IPS-18c (cell line): ENCODE results near the gene CITED2.
"Not testable (repeated sequence)": the region's sequence is repeated elsewhere in the genome, so short reads cannot be mapped to it uniquely, and the experiment has no call there.

Source experiments
- H3K4me3 ChIP-seq: 2 replicates; pipeline ENCODE4 v1.7.0; 2013; ENCODE audit warnings: low read depth, mild to moderate bottlenecking, low read length, moderate library complexity; ENCODE audit not compliant: insufficient read depth
- H3K9me3 ChIP-seq: one replicate; pipeline ENCODE4 v1.6.1; 2013; ENCODE audit warnings: mild to moderate bottlenecking, low read length, moderate library complexity; ENCODE audit not compliant: control insufficient read depth, insufficient read depth

CITED2 gene

DNA sequence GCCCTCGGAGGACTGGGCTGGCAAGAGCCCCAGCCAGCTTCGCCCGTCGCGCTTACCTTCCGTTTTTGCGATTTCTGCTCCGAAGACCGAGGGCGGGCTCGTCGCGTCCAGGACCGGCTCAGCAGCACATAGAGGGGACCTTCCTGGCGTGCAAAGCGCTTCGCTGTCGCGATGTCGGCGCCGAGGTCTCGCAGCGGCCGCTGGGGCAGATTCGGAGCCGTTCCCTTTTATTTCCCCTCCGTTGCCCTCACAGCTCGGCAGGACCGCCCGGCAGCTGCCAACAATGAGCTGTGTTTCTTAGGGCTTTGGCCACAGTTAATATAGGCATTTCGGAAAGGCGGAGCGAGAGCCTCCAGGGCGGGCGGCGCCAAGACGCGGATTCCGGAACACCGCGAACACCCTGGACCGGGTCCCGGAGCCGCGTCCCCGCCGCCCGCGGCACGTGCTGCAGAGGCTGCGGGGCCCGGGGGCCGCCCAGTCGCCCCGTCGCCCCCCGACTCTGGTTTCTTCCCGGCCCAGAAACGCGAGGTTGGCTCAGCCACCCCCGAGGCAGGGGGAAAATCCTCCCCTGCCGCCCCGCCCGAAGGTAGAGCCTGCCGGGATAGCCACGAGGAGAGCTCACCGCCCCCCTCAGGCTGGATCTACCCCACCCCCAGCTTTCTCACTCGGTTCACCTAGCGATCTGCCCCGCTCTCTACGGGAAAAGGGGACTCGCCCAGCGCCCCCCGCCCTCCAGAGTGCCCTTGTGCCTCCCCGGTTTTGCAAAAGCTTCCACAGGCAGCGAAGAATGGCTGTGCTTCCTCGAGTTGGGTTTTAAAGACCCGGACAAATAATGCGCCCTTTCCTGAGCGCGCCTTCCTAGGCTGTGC lies at the start of gene CITED2:
Gene CITED2, minus strand, starts transcription at position 292 of the 869 bp plus-strand sequence. CDS start 704 bp downstream, outside the sequence.
- peak within 1 kb of the TSS; percentile 96 for H3K4me3 ChIP-seq
- H3K9me3 ChIP-seq = no peaks in the 10 kb centered on the region

GRCh38 chr6:139423037-139423703 lies 48.7 kb upstream of the CITED2 start:
- H3K9me3 ChIP-seq = no peaks in the 10 kb centered on the region
- H3K4me3 ChIP-seq = no peak overlapping the region

GRCh38 chr6:139422105-139423036 lies 47.9 kb upstream of the CITED2 start:
- no peak overlapping the region for H3K4me3 ChIP-seq
- no peaks in the 10 kb centered on the region for H3K9me3 ChIP-seq

- H3K4me3 ChIP-seq = no peak overlapping the region
- no peaks in the 10 kb centered on the region for H3K9me3 ChIP-seq
Measured at GRCh38 chr6:139418481-139419132, 44.2 kb upstream of the CITED2 start.

DNA sequence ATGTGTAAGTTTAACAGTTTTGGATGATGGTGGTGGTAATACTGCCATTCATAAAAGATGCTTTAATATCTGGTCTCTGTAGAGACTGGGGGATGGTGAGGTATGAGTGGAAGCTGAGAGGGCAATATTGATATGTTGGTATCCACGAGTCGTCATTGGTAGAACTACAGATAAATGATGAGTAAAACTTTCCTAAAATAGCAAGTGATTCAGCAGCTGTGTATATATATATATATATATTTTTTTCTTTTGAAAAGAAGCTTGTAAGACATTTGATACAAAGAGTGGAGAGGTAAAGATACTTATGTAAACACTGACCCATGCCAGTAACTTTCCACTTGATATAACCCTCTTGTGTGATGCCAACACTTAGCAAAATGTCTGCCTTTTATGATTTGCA lies 41.7 kb upstream of the CITED2 start:
- no peaks in the 10 kb centered on the region for H3K9me3 ChIP-seq
- H3K4me3 ChIP-seq = no peak overlapping the region

- no peaks in the 10 kb centered on the region for H3K9me3 ChIP-seq
- no peak overlapping the region for H3K4me3 ChIP-seq
Measured at GRCh38 chr6:139415365-139415764, 40.9 kb upstream of the CITED2 start.

GRCh38 chr6:139412103-139412502 lies 37.7 kb upstream of the CITED2 start:
- not testable (repeated sequence) for H3K9me3 ChIP-seq, H3K4me3 ChIP-seq

DNA sequence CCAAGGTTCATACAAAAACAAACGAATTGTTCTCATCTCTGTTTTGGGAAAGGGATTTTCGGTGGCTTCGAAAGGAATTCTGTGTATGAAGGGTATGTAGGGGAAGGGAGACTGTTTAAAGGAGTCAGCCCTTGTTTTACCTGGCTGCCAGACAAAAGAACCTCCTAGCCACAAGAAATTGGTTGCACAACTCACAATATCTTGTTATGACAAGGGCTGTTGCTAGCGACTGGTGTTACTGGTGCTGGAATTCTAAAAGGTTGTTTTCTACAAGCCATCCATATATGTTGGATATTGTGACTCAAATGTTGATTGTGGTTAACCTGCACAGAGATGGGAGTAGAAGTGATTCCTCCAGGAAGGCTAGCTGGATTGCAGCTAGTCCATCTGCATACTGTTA lies 34.6 kb upstream of the CITED2 start:
- Histone ChIP-seq H3K4me3 (no peak overlapping the region), H3K9me3 (no peaks in the 10 kb centered on the region)

DNA sequence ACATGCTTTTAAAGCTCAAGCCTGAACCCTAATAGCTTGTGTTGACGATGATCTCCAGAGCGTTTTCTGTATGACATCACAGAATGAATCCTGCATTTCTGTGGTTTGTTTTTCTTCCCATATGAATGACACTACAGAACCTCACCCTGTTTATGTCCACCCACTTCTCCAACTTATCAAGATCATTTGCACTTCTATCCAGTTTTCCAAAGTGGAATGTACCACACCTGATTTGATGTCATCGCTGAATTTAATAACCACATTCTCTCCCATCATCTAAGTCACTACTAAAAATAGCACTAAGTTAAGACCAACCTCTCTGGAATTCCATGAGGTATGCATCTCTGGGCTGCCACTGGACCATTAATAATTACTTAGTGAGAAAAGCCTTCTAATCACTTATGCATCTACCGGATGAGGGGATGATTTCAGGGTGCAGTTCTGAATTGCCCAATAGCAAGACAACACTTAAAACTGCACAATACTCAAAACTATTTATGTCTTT lies 33.3 kb upstream of the CITED2 start:
- no peaks in the 10 kb centered on the region for H3K9me3 ChIP-seq
- H3K4me3 ChIP-seq = no peak overlapping the region

DNA sequence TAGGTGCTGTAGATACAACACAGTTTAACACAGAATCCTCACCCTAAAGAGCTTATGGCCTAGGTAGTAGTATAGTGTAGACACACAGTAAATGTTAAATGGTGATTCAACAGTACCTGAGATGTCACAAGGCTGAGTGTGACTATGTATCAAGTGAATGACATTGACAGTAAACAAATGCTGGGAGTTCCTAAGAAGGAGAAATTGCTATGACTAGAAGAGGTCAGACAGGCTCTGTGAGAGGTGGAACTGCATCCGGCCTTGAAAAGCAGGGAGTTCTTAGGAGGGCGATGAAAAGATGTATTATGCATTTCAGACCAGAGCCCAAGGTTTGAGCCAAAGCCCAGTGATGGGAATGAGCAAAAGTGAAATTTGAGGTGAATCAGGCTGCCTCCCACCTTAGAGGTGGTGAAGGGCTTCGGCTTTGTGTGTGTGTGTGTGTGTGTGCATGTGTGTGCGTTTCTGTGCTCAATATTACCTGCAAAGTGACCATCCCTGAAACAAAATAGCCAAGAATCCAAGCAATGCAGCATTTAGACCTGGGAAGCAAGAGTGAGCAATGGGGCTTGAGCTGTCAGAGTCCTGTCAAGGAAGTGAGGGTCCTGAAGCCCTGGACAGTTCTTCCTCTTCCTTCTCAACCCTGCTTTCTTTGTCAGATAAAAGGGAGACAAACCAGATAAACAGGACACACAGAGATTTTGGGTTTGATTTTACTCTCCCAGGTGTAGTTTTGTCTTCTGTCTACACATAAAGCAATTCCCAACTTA lies 32.3 kb upstream of the CITED2 start:
- H3K4me3 ChIP-seq = no peak overlapping the region
- no peaks in the 10 kb centered on the region for H3K9me3 ChIP-seq

DNA sequence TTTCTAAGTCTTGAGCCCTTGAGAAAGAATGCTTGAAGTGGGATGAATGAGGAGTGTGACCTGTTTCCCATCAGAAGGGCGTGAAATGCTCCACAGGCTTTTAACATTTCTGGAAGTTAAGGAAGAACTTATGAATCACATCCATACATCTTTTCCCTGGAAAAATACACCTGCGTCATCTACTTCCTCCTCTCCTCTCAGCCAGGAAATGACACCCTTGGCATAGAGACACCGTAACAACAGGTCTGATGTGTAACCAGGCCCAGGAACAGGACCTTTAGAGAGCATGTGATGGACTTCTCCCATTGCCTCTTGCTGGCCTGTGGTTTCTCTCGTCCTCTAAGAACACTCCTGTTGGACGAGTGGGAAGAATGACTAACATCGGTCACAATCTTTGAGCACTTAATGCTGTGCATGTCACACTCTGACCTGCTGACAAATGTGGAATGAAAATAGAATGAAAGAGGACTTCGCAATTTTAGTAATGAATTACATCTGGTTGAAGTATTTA lies 28.5 kb upstream of the CITED2 start:
- Histone ChIP-seq H3K4me3 (no peak overlapping the region), H3K9me3 (no peaks in the 10 kb centered on the region)

- Histone ChIP-seq H3K4me3 (no peak overlapping the region), H3K9me3 (no peaks in the 10 kb centered on the region)
Measured at GRCh38 chr6:139398658-139399057, 24.2 kb upstream of the CITED2 start.

DNA sequence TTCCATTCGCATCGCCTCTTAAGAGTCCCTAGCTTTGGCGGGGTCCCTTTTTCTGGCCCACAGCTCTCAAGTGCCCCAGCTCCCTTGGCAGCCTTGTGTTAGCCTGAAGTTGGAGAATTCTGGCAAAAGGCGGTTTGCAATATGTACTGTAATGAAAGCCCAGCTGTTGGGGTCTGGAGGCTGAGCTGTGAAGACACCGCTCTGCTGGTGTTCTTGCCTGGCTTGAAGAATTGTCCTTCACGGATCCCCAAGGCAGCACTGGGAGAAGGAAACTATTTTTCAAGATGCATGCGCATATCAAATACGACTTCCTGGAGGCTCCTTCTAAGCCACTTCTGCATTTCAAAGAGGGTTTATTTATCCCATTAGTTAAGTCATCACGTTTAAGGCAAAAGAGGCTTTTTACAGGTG lies 21.4 kb upstream of the CITED2 start:
- Histone ChIP-seq H3K9me3 (no peaks in the 10 kb centered on the region), H3K4me3 (no peak overlapping the region)

DNA sequence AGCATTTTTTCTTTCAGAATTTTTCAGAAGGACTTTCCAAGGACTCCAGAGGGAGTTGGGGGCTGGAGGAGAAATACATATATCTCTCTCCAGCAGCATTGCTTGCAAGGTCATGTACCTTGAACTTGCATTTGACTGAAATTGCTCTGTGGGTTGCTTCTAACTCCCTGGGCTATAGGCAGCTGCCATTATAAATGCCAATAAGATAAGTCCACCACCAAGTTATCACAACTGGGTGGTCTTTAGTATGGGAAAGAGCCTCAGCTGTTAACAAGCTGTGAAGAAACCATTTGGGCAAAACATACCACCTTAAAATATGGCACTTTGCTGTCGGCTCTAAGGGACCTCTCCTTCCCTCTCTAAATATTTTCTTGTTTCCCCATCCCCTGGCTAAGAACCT lies 20.9 kb upstream of the CITED2 start:
- Histone ChIP-seq H3K4me3 (no peak overlapping the region), H3K9me3 (no peaks in the 10 kb centered on the region)

GRCh38 chr6:139394027-139394649 lies 19.7 kb upstream of the CITED2 start:
- H3K4me3 ChIP-seq = no peak overlapping the region
- no peaks in the 10 kb centered on the region for H3K9me3 ChIP-seq

DNA sequence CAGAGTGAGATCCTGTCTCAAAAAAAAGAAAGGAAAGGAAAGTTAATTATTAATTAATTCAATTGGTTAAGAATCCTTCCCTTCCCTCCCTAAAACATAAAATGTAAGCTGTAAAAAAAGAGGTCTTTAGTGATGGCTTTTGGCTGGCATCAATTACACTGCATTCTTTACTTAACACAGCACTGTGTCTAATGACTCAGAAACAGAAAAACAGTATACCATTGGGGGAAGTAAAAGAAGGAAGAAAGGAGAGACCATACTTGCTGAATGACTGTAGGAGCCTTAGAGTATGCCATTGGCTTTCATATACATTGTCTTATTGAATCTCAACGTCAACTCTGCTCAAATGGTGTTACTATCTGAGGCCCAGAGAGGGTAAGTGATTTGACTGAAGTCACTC lies 18.3 kb upstream of the CITED2 start:
- Histone ChIP-seq H3K9me3 (no peaks in the 10 kb centered on the region), H3K4me3 (no peak overlapping the region)
